22Rv1 (cell line): ENCODE measurements around the gene CCR7.

Experiments used
- ZFX ChIP-seq: fragments of 450-650 bp; IDR thresholded peaks from 2 replicates; pipeline ENCODE4 v1.6.1; 2017; ENCODE audit warnings: antibody characterized with exemption, borderline replicate concordance
- TF ChIP-seq, protein P1 (sequence below): fragments of 450-650 bp; IDR thresholded peaks from 2 replicates; pipeline ENCODE4 v1.5.1; 2017; ENCODE audit warnings: mild to moderate bottlenecking

DNA sequence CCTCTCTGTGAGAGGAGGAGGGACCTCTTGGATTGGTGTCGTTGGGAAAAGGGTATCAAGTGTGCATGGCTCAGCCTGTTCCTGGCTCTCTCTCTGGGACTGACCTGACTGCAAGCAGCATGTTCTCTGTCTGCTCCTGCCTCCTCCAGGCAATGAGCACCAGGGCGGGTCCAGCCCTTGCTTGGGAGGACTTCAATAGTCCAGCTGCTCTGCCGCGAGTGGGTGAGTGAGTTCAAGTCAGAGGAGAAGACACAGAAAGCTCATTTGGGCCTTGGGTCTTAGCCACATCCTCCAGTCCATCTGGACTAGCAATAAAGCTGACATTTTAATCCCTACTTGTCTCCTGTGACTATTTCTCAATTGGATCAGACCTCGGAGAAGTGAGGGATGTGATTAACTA, 38.6 kb downstream of the CCR7 start:
- TF ChIP-seq, protein P1, sequence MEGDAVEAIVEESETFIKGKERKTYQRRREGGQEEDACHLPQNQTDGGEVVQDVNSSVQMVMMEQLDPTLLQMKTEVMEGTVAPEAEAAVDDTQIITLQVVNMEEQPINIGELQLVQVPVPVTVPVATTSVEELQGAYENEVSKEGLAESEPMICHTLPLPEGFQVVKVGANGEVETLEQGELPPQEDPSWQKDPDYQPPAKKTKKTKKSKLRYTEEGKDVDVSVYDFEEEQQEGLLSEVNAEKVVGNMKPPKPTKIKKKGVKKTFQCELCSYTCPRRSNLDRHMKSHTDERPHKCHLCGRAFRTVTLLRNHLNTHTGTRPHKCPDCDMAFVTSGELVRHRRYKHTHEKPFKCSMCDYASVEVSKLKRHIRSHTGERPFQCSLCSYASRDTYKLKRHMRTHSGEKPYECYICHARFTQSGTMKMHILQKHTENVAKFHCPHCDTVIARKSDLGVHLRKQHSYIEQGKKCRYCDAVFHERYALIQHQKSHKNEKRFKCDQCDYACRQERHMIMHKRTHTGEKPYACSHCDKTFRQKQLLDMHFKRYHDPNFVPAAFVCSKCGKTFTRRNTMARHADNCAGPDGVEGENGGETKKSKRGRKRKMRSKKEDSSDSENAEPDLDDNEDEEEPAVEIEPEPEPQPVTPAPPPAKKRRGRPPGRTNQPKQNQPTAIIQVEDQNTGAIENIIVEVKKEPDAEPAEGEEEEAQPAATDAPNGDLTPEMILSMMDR = no peak
- no peak for TF ChIP-seq ZFX
